Naive thymus-derived CD8-positive, alpha-beta T cell (primary cell): ENCODE measurements around the gene RNF121. TPM values are rescaled to one million over a fixed set of nuclear protein-coding genes. Genes with fewer than 3 reads are reported as not detected.

Source experiments
- ATAC-seq, 2 donors: fragments of 150-1000 bp; cut with Tn5 transposase in 1 of 2; sonication (Bioruptor Pico), chemical (Tn5 transposase) in 1 of 2; 1 replicate in 1 of 2; 2 replicates in 1 of 2; pipeline ENCODE4 v1.10.0; 2021; ENCODE audit warnings: mild to moderate bottlenecking in 2 of 2, moderate library complexity in 2 of 2
- POLR2A ChIA-PET: fragments of 350-600 bp; sonication (Branson Sonifier 250); formaldehyde crosslinking; loops from one replicate; lab custom pipeline; 2021; ENCODE audit warnings: antibody characterized with exemption; lab: Charles Lee
- DNase-seq, 10 donors: peaks; one replicate each; pipeline versions ENCODE4 v3.0.0 to v3.0.0-alpha.2; 2020 to 2022
- H3K27ac Mint-ChIP-seq, 10 donors: one replicate each; pipeline ENCODE4 v1.8.0; 2020 to 2022; ENCODE audit warnings: mild to moderate bottlenecking in 10 of 10, mixed read lengths in 10 of 10, moderate library complexity in 4 of 10, inconsistent platforms in 1 of 10
- H3K27me3 Mint-ChIP-seq, 5 donors: one replicate each; pipeline ENCODE4 v1.8.0; 2021 to 2022; ENCODE audit warnings: mixed read lengths in 5 of 5
- H3K36me3 Mint-ChIP-seq, 3 donors: one replicate each; pipeline ENCODE4 v1.8.0; 2020 to 2022; ENCODE audit warnings: mixed read lengths in 3 of 3, mild to moderate bottlenecking in 2 of 3, inconsistent platforms in 1 of 3
- H3K4me1 Mint-ChIP-seq, 4 donors: one replicate each; pipeline ENCODE4 v1.8.0; 2021 to 2022; ENCODE audit warnings: mixed read lengths in 4 of 4
- H3K4me3 Mint-ChIP-seq, 10 donors: one replicate each; pipeline ENCODE4 v1.8.0; 2020 to 2022; ENCODE audit warnings: mild to moderate bottlenecking in 10 of 10, mixed read lengths in 10 of 10, moderate library complexity in 6 of 10, inconsistent platforms in 1 of 10
- H3K9me3 Mint-ChIP-seq, 9 donors: one replicate each; pipeline ENCODE4 v1.8.0; 2020 to 2022; ENCODE audit warnings: mixed read lengths in 9 of 9, mild to moderate bottlenecking in 3 of 9, inconsistent platforms in 1 of 9, moderate library complexity in 1 of 9
- polyA plus RNA-seq, 3 donors: library from polyadenylated mRNA; unstranded; fragments of 300-500 nt; fragmentation: Illumina TruSeq; gene quantifications; one replicate each; pipeline ENCODE4 v1.2.3, GENCODE V29; 2021
- total RNA-seq, 8 experiments: library from RNA in 2 of 8; stranded (reverse) in 2 of 8; gene quantifications; one replicate each; pipeline ENCODE4 v1.2.3 and lab custom pipeline; 2021 to 2026

RNF121 gene
- total and polyA plus RNA-seq, 5 experiments from 2014 or later: 5.7 to 32.0 (median 9.4) TPM

DNA sequence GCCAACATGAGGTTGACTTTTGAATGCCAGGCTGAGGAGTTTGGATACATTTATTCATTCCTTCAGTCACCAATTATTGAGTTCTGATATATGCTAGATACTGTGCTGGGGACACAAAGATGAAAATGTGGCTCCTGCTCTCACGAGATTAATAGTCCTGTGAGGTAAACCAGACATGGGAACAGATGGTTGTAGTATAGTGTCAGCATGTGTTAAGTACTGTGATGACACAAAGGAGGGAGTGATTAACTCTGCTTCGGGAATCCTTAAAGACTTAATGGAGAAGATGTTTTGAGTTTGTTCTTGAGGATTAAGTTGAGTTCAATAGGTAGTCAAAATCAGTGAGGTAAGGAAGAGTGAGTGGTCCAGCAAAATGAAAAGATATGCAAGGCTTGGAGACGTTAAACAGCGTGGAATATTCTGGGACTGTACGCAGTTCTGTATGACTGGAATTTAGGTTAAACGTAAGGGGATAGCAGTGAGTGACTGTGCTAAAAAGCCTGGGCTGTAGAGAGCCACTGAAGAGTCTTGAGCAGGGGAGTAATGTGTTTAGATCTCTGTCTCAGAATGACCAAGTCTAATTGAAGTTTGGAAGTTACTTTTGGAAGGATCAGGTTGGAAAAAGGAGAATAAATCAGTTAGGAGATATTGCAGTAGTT is 11.8 kb downstream of the RNF121 start:
- POLR2A ChIA-PET: no interaction called here
- no peak overlapping the region for H3K4me3 Mint-ChIP-seq
- H3K36me3 Mint-ChIP-seq: peaks cover 0 to 27% (median 5%) of the 10 kb centered on the region in 3 donors
- no peak overlapping the region for H3K27ac Mint-ChIP-seq
- H3K9me3 Mint-ChIP-seq: no peaks in the 10 kb centered on the region
- peaks cover 8 to 15% (median 11%) of the 10 kb centered on the region in 4 donors for H3K4me1 Mint-ChIP-seq
- no peaks in the 10 kb centered on the region for H3K27me3 Mint-ChIP-seq
- DNase-seq (no peak), ATAC-seq (no peak)

DNA sequence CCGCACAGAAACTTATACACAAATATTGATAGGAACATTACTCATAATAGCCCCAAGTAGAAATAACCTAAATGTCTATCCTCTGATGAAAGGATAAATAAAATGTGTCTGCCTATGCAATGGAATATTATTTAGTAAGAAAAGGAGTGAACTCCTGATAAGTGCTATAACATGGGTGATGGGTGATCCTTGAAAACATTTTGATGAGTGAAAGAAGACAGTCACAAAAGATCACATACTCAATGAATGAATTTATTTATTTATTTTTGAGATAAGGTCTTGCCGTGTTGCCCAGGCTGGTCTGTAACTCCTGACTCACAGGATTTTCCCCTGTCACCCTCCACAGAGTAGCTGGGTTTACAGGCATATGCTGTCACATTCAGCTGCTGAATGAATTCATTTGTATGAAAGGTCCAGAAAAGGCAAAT is 17.3 kb downstream of the RNF121 start:
- DNase-seq: no peak
- POLR2A ChIA-PET: no interaction called here
- no peaks in the 10 kb centered on the region for H3K27me3 Mint-ChIP-seq
- H3K36me3 Mint-ChIP-seq: peaks cover 0 to 24% (median 0%) of the 10 kb centered on the region in 3 donors
- H3K4me1 Mint-ChIP-seq: peaks cover 13 to 27% (median 25%) of the 10 kb centered on the region in 4 donors
- no peak for ATAC-seq
- peak overlapping the region in 2 of 10 donors; percentile 7 to 59 for H3K27ac Mint-ChIP-seq
- H3K4me3 Mint-ChIP-seq: no peak overlapping the region
- H3K9me3 Mint-ChIP-seq: no peaks in the 10 kb centered on the region

- H3K4me3 Mint-ChIP-seq: no peak overlapping the region
- H3K4me1 Mint-ChIP-seq: peaks cover 11 to 31% (median 25%) of the 10 kb centered on the region in 4 donors
- ATAC-seq (no peak), DNase-seq (no peak)
- no peaks in the 10 kb centered on the region for H3K9me3 Mint-ChIP-seq
- H3K36me3 Mint-ChIP-seq: peaks cover 0 to 21% (median 0%) of the 10 kb centered on the region in 3 donors
- H3K27me3 Mint-ChIP-seq: no peaks in the 10 kb centered on the region
- H3K27ac Mint-ChIP-seq: peak overlapping the region in 2 of 10 donors; percentile 3 to 31
- POLR2A ChIA-PET: no interaction called here
Observed at GRCh38 chr11:71947498-71947897, 18.7 kb downstream of the RNF121 start.

DNA sequence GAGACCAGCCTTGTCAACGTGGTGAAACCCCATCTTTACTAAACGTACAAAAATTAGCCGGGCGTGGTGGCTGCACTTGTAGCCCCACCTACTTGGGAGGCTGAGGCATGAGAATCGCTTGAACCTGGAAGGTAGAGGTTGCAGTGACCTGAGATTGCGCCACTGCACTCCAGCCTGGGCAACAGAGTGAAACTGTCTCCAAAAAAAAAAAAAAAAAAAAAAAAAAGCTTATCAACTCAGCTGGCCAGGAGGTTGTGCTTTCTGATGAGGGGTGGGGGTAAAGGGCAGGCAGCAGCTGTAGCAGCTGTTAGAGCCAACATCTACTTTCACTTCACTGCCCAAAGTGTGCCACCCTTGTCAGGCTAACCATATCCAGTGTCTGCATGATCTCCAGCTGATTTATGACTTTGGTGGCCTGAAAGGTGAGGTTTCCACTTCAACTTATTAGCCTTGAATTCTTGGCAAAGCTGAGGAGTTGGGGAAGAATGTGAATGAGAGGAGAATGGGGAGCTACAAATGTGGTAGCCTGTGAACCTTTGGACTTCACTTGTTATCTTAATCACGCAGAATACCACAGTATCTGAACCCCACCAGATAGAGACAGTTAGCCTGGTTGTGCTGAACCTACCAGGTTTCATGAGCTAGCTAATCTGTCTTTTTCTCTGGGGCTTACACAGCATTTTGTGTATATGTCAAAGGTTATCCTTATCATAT is 19.6 kb downstream of the RNF121 start:
- peaks cover 13 to 27% (median 25%) of the 10 kb centered on the region in 4 donors for H3K4me1 Mint-ChIP-seq
- H3K4me3 Mint-ChIP-seq: no peak overlapping the region
- DNase-seq (no peak), ATAC-seq (no peak)
- H3K27ac Mint-ChIP-seq: no peak overlapping the region
- no peaks in the 10 kb centered on the region for H3K9me3 Mint-ChIP-seq
- H3K36me3 Mint-ChIP-seq: peaks cover 0 to 21% (median 0%) of the 10 kb centered on the region in 3 donors
- POLR2A ChIA-PET: no interaction called here
- H3K27me3 Mint-ChIP-seq: no peaks in the 10 kb centered on the region

DNA sequence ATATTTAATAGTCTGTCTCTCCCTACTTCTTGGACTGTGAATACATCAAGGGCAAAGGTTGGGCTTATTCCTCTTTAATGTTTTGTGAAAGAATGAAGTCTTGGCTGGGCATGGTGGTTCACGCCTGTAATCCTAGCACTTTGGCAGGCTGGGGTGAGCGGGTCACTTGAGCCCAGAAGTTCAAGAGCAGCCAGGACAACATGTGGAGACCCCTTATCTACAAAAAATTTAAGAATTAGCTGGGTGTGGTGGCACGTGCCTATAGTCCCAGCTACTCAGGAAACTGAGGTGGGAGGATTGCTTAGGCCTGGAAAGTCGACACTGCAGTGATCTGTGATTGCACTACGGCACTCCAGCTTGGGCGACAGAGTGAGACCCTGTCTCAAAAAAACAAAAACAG is 20.2 kb downstream of the RNF121 start:
- ATAC-seq (no peak), DNase-seq (no peak)
- POLR2A ChIA-PET: no interaction called here
- Mint-ChIP-seq H3K4me3 (peak overlapping the region in 1 of 10 donors; percentile 56), H3K27me3 (no peaks in the 10 kb centered on the region), H3K27ac (peak overlapping the region in 1 of 10 donors; percentile 19), H3K4me1 (peaks cover 13 to 26% (median 22%) of the 10 kb centered on the region in 4 donors), H3K9me3 (no peaks in the 10 kb centered on the region), H3K36me3 (peaks cover 0 to 21% (median 0%) of the 10 kb centered on the region in 3 donors)

- Mint-ChIP-seq H3K4me1 (peaks cover 11 to 44% (median 29%) of the 10 kb centered on the region in 4 donors), H3K27ac (no peak overlapping the region), H3K9me3 (no peaks in the 10 kb centered on the region), H3K27me3 (no peaks in the 10 kb centered on the region), H3K36me3 (peaks cover 0 to 8% (median 0%) of the 10 kb centered on the region in 3 donors), H3K4me3 (no peak overlapping the region)
- DNase-seq: no peak
- ATAC-seq: no peak
- POLR2A ChIA-PET: interaction anchor here (0.7 kb wide), 1 partner anchor 91 kb away, joined by 3 read pairs; no protein-coding TSS in a partner anchor
Observed at GRCh38 chr11:71951741-71952310, 23.0 kb downstream of the RNF121 start.

- POLR2A ChIA-PET: no interaction called here
- H3K27ac Mint-ChIP-seq: peak overlapping the region in 4 of 10 donors; percentile 22 to 34 (median 24)
- DNase-seq (no peak), ATAC-seq (no peak)
- H3K9me3 Mint-ChIP-seq: no peaks in the 10 kb centered on the region
- H3K4me3 Mint-ChIP-seq: no peak overlapping the region
- peaks cover 10 to 40% (median 25%) of the 10 kb centered on the region in 4 donors for H3K4me1 Mint-ChIP-seq
- H3K27me3 Mint-ChIP-seq: no peaks in the 10 kb centered on the region
- peaks cover 5 to 26% (median 6%) of the 10 kb centered on the region in 3 donors for H3K36me3 Mint-ChIP-seq
Observed at GRCh38 chr11:71955898-71956456, 27.1 kb downstream of the RNF121 start.

DNA sequence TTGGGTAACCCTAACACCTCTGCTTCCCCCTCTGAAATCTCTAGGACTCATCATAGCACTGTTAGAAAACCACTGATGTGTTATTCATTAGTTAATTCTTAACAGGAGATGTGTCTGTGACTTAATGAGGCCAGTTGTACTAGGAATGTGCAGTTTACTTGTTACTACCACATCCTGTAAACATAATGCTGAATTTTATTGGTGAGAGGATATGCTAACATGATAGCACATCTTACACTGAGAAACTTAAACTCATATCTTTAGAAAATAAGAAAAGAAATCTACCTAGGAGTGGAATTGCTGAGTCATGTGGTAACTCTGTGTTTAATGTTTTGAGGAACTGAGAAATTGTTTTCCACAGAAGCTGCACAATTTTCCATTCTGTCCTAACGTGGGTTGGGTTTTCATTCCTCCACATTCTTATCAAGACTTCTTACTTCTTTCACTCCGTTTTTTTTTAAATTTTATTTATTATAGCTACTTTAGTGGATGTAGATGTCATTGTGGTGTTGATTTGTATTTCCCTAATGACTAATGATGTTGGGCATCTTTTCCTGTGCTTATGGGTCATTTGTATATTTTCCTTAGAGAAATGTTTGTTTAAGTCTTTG is 33.7 kb downstream of the RNF121 start:
- Mint-ChIP-seq H3K4me1 (peaks cover 0 to 10% (median 2%) of the 10 kb centered on the region in 4 donors), H3K4me3 (no peak overlapping the region), H3K9me3 (no peaks in the 10 kb centered on the region), H3K36me3 (peaks cover 7 to 63% (median 25%) of the 10 kb centered on the region in 3 donors), H3K27me3 (no peaks in the 10 kb centered on the region), H3K27ac (peak overlapping the region in 2 of 10 donors; percentile 2 to 33)
- DNase-seq (no peak), ATAC-seq (no peak)
- POLR2A ChIA-PET: interaction anchor here (0.7 kb wide), 1 partner anchor 18 kb away, joined by 5 read pairs; no protein-coding TSS in a partner anchor

DNA sequence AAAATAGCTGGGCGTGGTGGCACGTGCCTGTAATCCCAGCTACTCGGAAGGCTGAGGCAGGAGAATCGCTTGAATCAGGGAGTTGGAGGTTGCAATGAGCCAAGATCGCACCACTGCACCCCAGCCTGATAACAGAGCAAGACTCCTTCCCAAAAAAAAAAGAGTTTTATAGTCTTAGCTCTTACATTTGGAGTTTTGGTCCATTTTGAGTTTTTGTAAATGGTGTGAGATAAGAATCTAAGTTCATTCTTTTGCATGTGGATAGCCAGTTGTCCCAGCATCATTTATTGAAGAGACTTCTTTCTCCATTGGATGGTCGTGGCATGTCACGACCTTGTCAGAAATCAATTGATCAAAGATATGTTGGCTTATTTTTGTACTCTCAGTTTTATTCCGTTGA is 34.6 kb downstream of the RNF121 start:
- no peaks in the 10 kb centered on the region for H3K9me3 Mint-ChIP-seq
- peak overlapping the region in 1 of 10 donors; percentile 21 for H3K27ac Mint-ChIP-seq
- POLR2A ChIA-PET: no interaction called here
- DNase-seq: no peak
- H3K27me3 Mint-ChIP-seq: no peaks in the 10 kb centered on the region
- no peak overlapping the region for H3K4me3 Mint-ChIP-seq
- H3K36me3 Mint-ChIP-seq: peaks cover 10 to 70% (median 25%) of the 10 kb centered on the region in 3 donors
- peaks cover 0 to 10% (median 0%) of the 10 kb centered on the region in 4 donors for H3K4me1 Mint-ChIP-seq
- no peak for ATAC-seq

GRCh38 chr11:71964641-71965040 is 35.8 kb downstream of the RNF121 start:
- peaks cover 0 to 10% (median 0%) of the 10 kb centered on the region in 4 donors for H3K4me1 Mint-ChIP-seq
- no peak overlapping the region for H3K27ac Mint-ChIP-seq
- no peaks in the 10 kb centered on the region for H3K9me3 Mint-ChIP-seq
- no peak for DNase-seq
- no peak overlapping the region for H3K4me3 Mint-ChIP-seq
- ATAC-seq: no peak
- H3K36me3 Mint-ChIP-seq: peaks cover 11 to 68% (median 25%) of the 10 kb centered on the region in 3 donors
- POLR2A ChIA-PET: no interaction called here
- no peaks in the 10 kb centered on the region for H3K27me3 Mint-ChIP-seq

- Mint-ChIP-seq H3K4me1 (no peaks in the 10 kb centered on the region), H3K4me3 (no peak overlapping the region), H3K36me3 (peaks cover 2 to 45% (median 4%) of the 10 kb centered on the region in 3 donors), H3K9me3 (no peaks in the 10 kb centered on the region), H3K27me3 (no peaks in the 10 kb centered on the region), H3K27ac (no peak overlapping the region)
- no peak for DNase-seq
- POLR2A ChIA-PET: interaction anchor here (0.5 kb wide), 1 partner anchor 71 kb away, joined by 6 read pairs; no protein-coding TSS in a partner anchor
- no peak for ATAC-seq
Observed at GRCh38 chr11:71971680-71972079, 42.8 kb downstream of the RNF121 start.

DNA sequence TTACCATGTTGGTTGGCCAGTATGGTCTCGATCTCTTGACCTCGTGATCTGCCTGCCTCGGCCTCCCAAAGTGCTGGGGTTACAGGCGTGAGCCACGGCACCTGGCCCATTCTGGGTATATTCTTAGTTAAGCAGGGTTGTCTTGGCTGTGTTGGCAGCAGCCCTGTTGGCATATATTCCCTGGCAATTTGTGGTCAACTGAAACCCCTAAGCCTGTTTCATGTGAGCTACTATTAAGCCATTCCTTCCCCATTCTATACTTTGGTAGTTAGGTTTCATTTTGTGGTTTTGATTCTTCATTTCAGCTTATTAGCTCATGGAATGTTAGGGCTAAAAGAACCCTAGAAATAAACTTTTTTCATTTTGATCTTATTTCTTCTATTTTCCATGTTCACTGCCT is 47.7 kb downstream of the RNF121 start:
- ATAC-seq: no peak
- peaks cover 0 to 9% (median 5%) of the 10 kb centered on the region in 4 donors for H3K4me1 Mint-ChIP-seq
- H3K9me3 Mint-ChIP-seq: no peaks in the 10 kb centered on the region
- POLR2A ChIA-PET: no interaction called here
- DNase-seq: no peak
- H3K36me3 Mint-ChIP-seq: peaks cover 0 to 48% (median 4%) of the 10 kb centered on the region in 3 donors
- no peak overlapping the region for H3K4me3 Mint-ChIP-seq
- H3K27ac Mint-ChIP-seq: peak overlapping the region in 1 of 10 donors; percentile 6
- no peaks in the 10 kb centered on the region for H3K27me3 Mint-ChIP-seq
